OCI-LY1 (cell line): ENCODE results near the gene PSTPIP1.
A peak's percentile ranks its signal among the peaks of the same experiment; 100 is the strongest.

Source experiments
- H2AFZ ChIP-seq: fragments of 200-600 bp; sonication (generic), shearing (Covaris generic); 2 replicates; pipeline ENCODE4 v1.6.0; 2014; ENCODE audit warnings: antibody characterized with exemption, mild to moderate bottlenecking, low read length
- H3F3A ChIP-seq: fragments of 200-600 bp; sonication (generic), shearing (Covaris generic); 2 replicates; pipeline ENCODE4 v1.6.0; 2014; ENCODE audit warnings: mild to moderate bottlenecking, antibody characterized with exemption, low read length, moderate library complexity; ENCODE audit not compliant: insufficient read depth
- H3K27ac ChIP-seq: fragments of 200-600 bp; sonication (generic); 2 replicates; pipeline ENCODE4 v1.5.1; 2014; ENCODE audit warnings: low read length, mixed run types, mild to moderate bottlenecking, low read depth; ENCODE audit not compliant: poor library complexity, severe bottlenecking
- H3K27me3 ChIP-seq: fragments of 200-600 bp; sonication (generic); 2 replicates; pipeline ENCODE4 v1.6.0; 2014; ENCODE audit warnings: antibody characterized with exemption, mild to moderate bottlenecking, low read length, moderate library complexity; ENCODE audit not compliant: insufficient read depth
- H3K36me3 ChIP-seq: fragments of 200-600 bp; sonication (generic); 2 replicates; pipeline ENCODE4 v1.6.1; 2014; ENCODE audit warnings: mild to moderate bottlenecking, antibody characterized with exemption, low read length, moderate library complexity, mixed read lengths; ENCODE audit not compliant: insufficient read depth
- H3K4me1 ChIP-seq: fragments of 200-600 bp; sonication (generic); 2 replicates; pipeline ENCODE4 v1.5.1; 2014; ENCODE audit warnings: mild to moderate bottlenecking, low read length, moderate library complexity; ENCODE audit not compliant: insufficient read depth, severe bottlenecking
- H3K4me2 ChIP-seq: fragments of 200-600 bp; sonication (generic), shearing (Covaris generic); 2 replicates; pipeline ENCODE4 v1.6.1; 2014; ENCODE audit warnings: low read length
- H3K4me3 ChIP-seq: fragments of 200-600 bp; sonication (generic); 2 replicates; pipeline ENCODE4 v1.5.1; 2014; ENCODE audit warnings: low read length, low read depth, mild to moderate bottlenecking, mixed read lengths; ENCODE audit not compliant: poor library complexity, severe bottlenecking
- H3K79me2 ChIP-seq: fragments of 200-600 bp; shearing (Covaris generic); 2 replicates; pipeline ENCODE4 v1.6.1; 2016; ENCODE audit warnings: mixed run types, low read length, mixed read lengths; ENCODE audit not compliant: insufficient read depth
- H3K9ac ChIP-seq: fragments of 200-600 bp; sonication (generic), shearing (Covaris generic); 2 replicates; pipeline ENCODE4 v1.6.1; 2014; ENCODE audit warnings: mild to moderate bottlenecking, low read length, mixed read lengths
- H3K9me2 ChIP-seq: fragments of 200-600 bp; sonication (generic), shearing (Covaris generic); 2 replicates; pipeline ENCODE4 v1.6.1; 2014; ENCODE audit warnings: low read depth, mild to moderate bottlenecking, low read length, mixed read lengths
- H3K9me3 ChIP-seq: fragments of 200-600 bp; shearing (Covaris generic); 2 replicates; pipeline ENCODE4 v1.6.1; 2014; ENCODE audit warnings: low read length, mixed read lengths
- H4K20me1 ChIP-seq: fragments of 200-600 bp; sonication (generic), shearing (Covaris generic); 2 replicates; pipeline ENCODE4 v1.6.0; 2016; ENCODE audit warnings: mild to moderate bottlenecking, low read length; ENCODE audit not compliant: insufficient read depth
- EZH2 ChIP-seq: fragments of 200-600 bp; sonication (generic), shearing (Covaris generic); IDR thresholded peaks from 2 replicates; pipeline ENCODE4 v1.8.0; 2017; ENCODE audit warnings: borderline replicate concordance, mixed run types, mild to moderate bottlenecking, antibody characterized with exemption, low read length, moderate library complexity, mixed read lengths
- TF ChIP-seq, protein P1 (sequence below): fragments of 200-600 bp; sonication (generic), shearing (Covaris generic); IDR thresholded peaks from 2 replicates; pipeline ENCODE4 v1.5.1; 2017; ENCODE audit warnings: mild to moderate bottlenecking, antibody characterized with exemption, low read length, moderate library complexity, mixed read lengths

Gene PSTPIP1

GRCh38 chr15:77001966-77002365 lies 7.0 kb downstream of the PSTPIP1 start:
- no peaks in the 10 kb centered on the region for H3K79me2 ChIP-seq
- H4K20me1 ChIP-seq = no peaks in the 10 kb centered on the region
- H3K4me1 ChIP-seq = peaks cover 15% of the 10 kb centered on the region
- H3F3A ChIP-seq = no peaks in the 10 kb centered on the region
- H3K9me3 ChIP-seq = no peaks in the 10 kb centered on the region
- no peak overlapping the region for H3K9ac ChIP-seq
- no peaks in the 10 kb centered on the region for H3K36me3 ChIP-seq
- H3K27ac ChIP-seq = no peak overlapping the region
- no peak overlapping the region for H3K4me3 ChIP-seq
- no peak overlapping the region for H3K4me2 ChIP-seq
- no peak for TF ChIP-seq EZH2
- TF ChIP-seq, protein P1, sequence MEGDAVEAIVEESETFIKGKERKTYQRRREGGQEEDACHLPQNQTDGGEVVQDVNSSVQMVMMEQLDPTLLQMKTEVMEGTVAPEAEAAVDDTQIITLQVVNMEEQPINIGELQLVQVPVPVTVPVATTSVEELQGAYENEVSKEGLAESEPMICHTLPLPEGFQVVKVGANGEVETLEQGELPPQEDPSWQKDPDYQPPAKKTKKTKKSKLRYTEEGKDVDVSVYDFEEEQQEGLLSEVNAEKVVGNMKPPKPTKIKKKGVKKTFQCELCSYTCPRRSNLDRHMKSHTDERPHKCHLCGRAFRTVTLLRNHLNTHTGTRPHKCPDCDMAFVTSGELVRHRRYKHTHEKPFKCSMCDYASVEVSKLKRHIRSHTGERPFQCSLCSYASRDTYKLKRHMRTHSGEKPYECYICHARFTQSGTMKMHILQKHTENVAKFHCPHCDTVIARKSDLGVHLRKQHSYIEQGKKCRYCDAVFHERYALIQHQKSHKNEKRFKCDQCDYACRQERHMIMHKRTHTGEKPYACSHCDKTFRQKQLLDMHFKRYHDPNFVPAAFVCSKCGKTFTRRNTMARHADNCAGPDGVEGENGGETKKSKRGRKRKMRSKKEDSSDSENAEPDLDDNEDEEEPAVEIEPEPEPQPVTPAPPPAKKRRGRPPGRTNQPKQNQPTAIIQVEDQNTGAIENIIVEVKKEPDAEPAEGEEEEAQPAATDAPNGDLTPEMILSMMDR = no peak
- H3K27me3 ChIP-seq = no peaks in the 10 kb centered on the region; the same call in 1 of the 2 replicates
- no peaks in the 10 kb centered on the region for H3K9me2 ChIP-seq
- H2AFZ ChIP-seq = no peak overlapping the region

GRCh38 chr15:77002436-77002835 lies 7.5 kb downstream of the PSTPIP1 start:
- Histone ChIP-seq H3K4me2 (peak overlapping the region; percentile 35; the same call in 1 of the 2 replicates), H3F3A (no peaks in the 10 kb centered on the region), H3K4me1 (peaks cover 15% of the 10 kb centered on the region), H4K20me1 (no peaks in the 10 kb centered on the region), H3K27me3 (no peaks in the 10 kb centered on the region; the same call in 1 of the 2 replicates), H3K27ac (no peak overlapping the region), H3K4me3 (no peak overlapping the region), H3K9ac (no peak overlapping the region), H3K36me3 (no peaks in the 10 kb centered on the region), H2AFZ (no peak overlapping the region), H3K79me2 (no peaks in the 10 kb centered on the region), H3K9me3 (no peaks in the 10 kb centered on the region), H3K9me2 (no peaks in the 10 kb centered on the region)
- no peak for TF ChIP-seq EZH2
- TF ChIP-seq, protein P1 = no peak

GRCh38 chr15:77002954-77003912 lies 8.3 kb downstream of the PSTPIP1 start:
- H3K4me2 ChIP-seq = peak overlapping the region; percentile 35; the same call in 1 of the 2 replicates
- H3K79me2 ChIP-seq = no peaks in the 10 kb centered on the region
- no peaks in the 10 kb centered on the region for H3K9me3 ChIP-seq
- no peak overlapping the region for H2AFZ ChIP-seq
- H3K4me1 ChIP-seq = peaks cover 15% of the 10 kb centered on the region
- no peaks in the 10 kb centered on the region for H4K20me1 ChIP-seq
- H3K27me3 ChIP-seq = no peaks in the 10 kb centered on the region; the same call in 1 of the 2 replicates
- H3F3A ChIP-seq = no peaks in the 10 kb centered on the region
- no peak for TF ChIP-seq EZH2
- TF ChIP-seq, protein P1 = no peak
- H3K4me3 ChIP-seq = no peak overlapping the region
- H3K9ac ChIP-seq = no peak overlapping the region
- H3K27ac ChIP-seq = no peak overlapping the region
- no peaks in the 10 kb centered on the region for H3K9me2 ChIP-seq
- H3K36me3 ChIP-seq = no peaks in the 10 kb centered on the region
